Gastrocnemius medialis (tissue), 4 donors: ENCODE data around the gene OCSTAMP. TPM values are rescaled to one million over a fixed set of nuclear protein-coding genes. Genes with fewer than 3 reads are reported as not detected.
A peak's percentile ranks its signal among the peaks of the same experiment; 100 is the strongest.

ENCODE experiments used
- ATAC-seq, 2 donors: fragments of 150-250 bp; one replicate each; pipeline ENCODE4 v1.9.1; 2016
- DNase-seq, 2 donors: peaks; one replicate each; pipeline ENCODE4 v3.0.0-alpha.2; 2019
- H3K27ac ChIP-seq, 4 donors: fragments of 200-600 bp; sonication (generic); 1 replicate in 1 of 4; 2 replicates in 3 of 4; pipeline ENCODE4 v1.5.1; 2016 to 2018; ENCODE audit warnings: mild to moderate bottlenecking in 2 of 4, moderate library complexity in 1 of 4
- H3K27me3 ChIP-seq, 3 donors: fragments of 200-600 bp; sonication (generic) in 2 of 3; 1 replicate in 1 of 3; 2 replicates in 2 of 3; pipeline versions ENCODE4 v1.5.1 to v1.6.0; 2016 to 2019; ENCODE audit warnings: mild to moderate bottlenecking in 1 of 3, moderate library complexity in 1 of 3
- H3K36me3 ChIP-seq, 2 donors: fragments of 200-600 bp; sonication (generic) in 1 of 2; one replicate each; pipeline ENCODE4 v1.5.1; 2017 to 2018
- H3K4me1 ChIP-seq, 2 donors: fragments of 200-600 bp; sonication (generic) in 1 of 2; one replicate each; pipeline ENCODE4 v1.5.1; 2016 to 2017; ENCODE audit warnings: mild to moderate bottlenecking in 2 of 2
- H3K4me3 ChIP-seq, 4 donors: fragments of 200-600 bp; sonication (generic) in 3 of 4; 1 replicate in 1 of 4; 2 replicates in 3 of 4; pipeline ENCODE4 v1.5.1; 2016 to 2019; ENCODE audit warnings: mild to moderate bottlenecking in 2 of 4
- H3K9me3 ChIP-seq, 3 donors: fragments of 200-600 bp; sonication (generic) in 2 of 3; 1 replicate in 1 of 3; 2 replicates in 2 of 3; pipeline ENCODE4 v1.5.1; 2016 to 2019
- CTCF ChIP-seq, 5 experiments: fragments of 450-650 bp in 3 of 5; fragments of 200-600 bp in 2 of 5; sonication (generic) in 2 of 5; IDR thresholded peaks in 4 of 5; conservative IDR thresholded peaks in 1 of 5; 1 replicate in 4 of 5; 2 replicates in 1 of 5; pipeline ENCODE4 v1.5.1; 2016 to 2019; ENCODE audit warnings: antibody characterized with exemption in 5 of 5, mild to moderate bottlenecking in 3 of 5, moderate library complexity in 3 of 5
- POLR2A ChIP-seq, 2 donors: fragments of 450-650 bp; IDR thresholded peaks; one replicate each; pipeline ENCODE4 v1.6.1; 2017; ENCODE audit warnings: antibody characterized with exemption in 2 of 2, mild to moderate bottlenecking in 2 of 2, moderate library complexity in 2 of 2
- in situ Hi-C, 4 donors: fragments of 200-750 bp; cut with MboI; loops; one replicate each; pipeline versions ENCODE4 v1.15.0 to v1.8.0; 2017; ENCODE audit warnings: low sequenced_read_pairs in 4 of 4
- intact Hi-C: fragments of 100-400 bp; cut with DNase I; formaldehyde crosslinking; loops from one replicate; pipeline ENCODE4 v1.15.1; 2023; ENCODE audit warnings: low total_unique reads
- total RNA-seq, 4 donors: library from RNA; depleted of rRNA; stranded (reverse); fragments of >200 nt; gene quantifications; one replicate each; pipeline versions ENCODE4 v1.1.0 to v1.2.3, GENCODE V29; 2016

Gene OCSTAMP
- total RNA-seq, 4 donors from 2014 or later, result not detected

GRCh38 chr20:46563170-46563859 lies 12.9 kb upstream of the OCSTAMP start:
- intact Hi-C loops (no loop called here), in situ Hi-C loops (no loop called here)

DNA sequence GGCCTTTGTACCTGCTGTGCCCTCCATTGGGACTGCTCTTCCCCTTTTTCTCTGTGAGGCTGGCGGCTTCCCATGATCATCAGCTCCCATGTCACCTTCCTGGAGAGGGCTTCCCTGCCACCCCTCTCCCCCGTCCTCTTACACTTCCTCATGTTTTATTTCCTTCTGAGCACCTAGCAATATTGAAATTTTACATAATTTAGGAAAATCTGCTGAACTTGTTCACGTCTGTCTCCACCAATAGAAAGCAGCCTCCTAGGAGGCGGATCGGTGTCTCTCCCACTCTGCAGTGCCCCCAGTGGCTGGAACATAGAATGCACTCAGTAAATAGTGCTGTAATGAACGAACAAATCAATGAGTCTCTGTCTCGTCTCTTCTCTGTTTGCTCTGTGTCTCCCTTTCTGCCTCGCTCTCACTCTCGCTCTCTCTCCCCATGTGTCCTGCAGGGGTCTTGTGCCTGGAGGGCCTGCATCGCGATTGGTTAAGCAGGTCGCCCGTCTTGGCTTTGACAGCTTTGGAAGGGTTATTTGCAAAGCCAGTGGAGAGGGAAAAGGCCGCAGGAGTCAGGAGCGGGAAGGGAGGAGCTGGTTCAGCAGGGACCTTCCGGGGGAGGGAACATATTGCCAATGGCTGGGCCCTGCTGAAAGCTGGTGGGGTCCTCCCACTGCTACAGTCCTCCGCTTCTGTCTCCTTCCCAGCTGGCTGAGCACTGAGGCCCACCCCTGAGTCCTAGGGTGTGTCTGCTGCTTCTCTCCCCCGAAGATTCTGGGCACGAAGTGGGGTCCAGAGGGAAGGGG lies 12.1 kb upstream of the OCSTAMP start:
- Histone ChIP-seq H3K27ac (peak overlapping the region in 2 of 4 donors; percentile 29 to 36), H3K27me3 (no peaks in the 10 kb centered on the region), H3K4me1 (peaks cover 0 to 4% of the 10 kb centered on the region in 2 donors), H3K36me3 (no peaks in the 10 kb centered on the region), H3K9me3 (no peaks in the 10 kb centered on the region), H3K4me3 (peak overlapping the region in 3 of 4 donors; percentile 31 to 55 (median 37))
- TF ChIP-seq POLR2A (IDR thresholded peaks at IDR 0.05) (no peak), CTCF (IDR thresholded peaks at IDR 0.05 in 4 of 5, conservative IDR thresholded peaks at IDR 0.05 in 1 of 5) (peak; percentile 36 to 84 (median 71))
- ATAC-seq, result peak; percentile 85 to 93
- intact Hi-C loops (no loop called here), in situ Hi-C loops (no loop called here)
- peak; percentile 25 to 47 for DNase-seq

More at GRCh38 chr20:46563170-46563859, 12.9 kb upstream of the OCSTAMP start:
- no peaks in the 10 kb centered on the region for H3K36me3 ChIP-seq
- H3K9me3 ChIP-seq, result no peaks in the 10 kb centered on the region
- ATAC-seq, result no peak
- no peaks in the 10 kb centered on the region for H3K27me3 ChIP-seq
- TF ChIP-seq CTCF (IDR thresholded peaks at IDR 0.05 in 4 of 5, conservative IDR thresholded peaks at IDR 0.05 in 1 of 5), result no peak
- TF ChIP-seq POLR2A (IDR thresholded peaks at IDR 0.05), result no peak
- peak overlapping the region in 2 of 4 donors; percentile 37 to 55 for H3K4me3 ChIP-seq
- peaks cover 0 to 4% of the 10 kb centered on the region in 2 donors for H3K4me1 ChIP-seq
- DNase-seq, result no peak
- H3K27ac ChIP-seq, result peak overlapping the region in 1 of 4 donors; percentile 36

- Histone ChIP-seq H3K9me3 (no peaks in the 10 kb centered on the region), H3K36me3 (no peaks in the 10 kb centered on the region), H3K27me3 (no peaks in the 10 kb centered on the region), H3K4me3 (peak overlapping the region in 3 of 4 donors; percentile 31 to 55 (median 37)), H3K27ac (peak overlapping the region in 2 of 4 donors; percentile 29 to 36), H3K4me1 (peaks cover 0 to 4% of the 10 kb centered on the region in 2 donors)
- in situ Hi-C loops (no loop called here), intact Hi-C loops (no loop called here)
- TF ChIP-seq POLR2A (IDR thresholded peaks at IDR 0.05), result no peak
- TF ChIP-seq CTCF (IDR thresholded peaks at IDR 0.05 in 4 of 5, conservative IDR thresholded peaks at IDR 0.05 in 1 of 5), result no peak
- ATAC-seq (no peak), DNase-seq (no peak)
Measured at GRCh38 chr20:46562009-46562372, 11.5 kb upstream of the OCSTAMP start.

DNA sequence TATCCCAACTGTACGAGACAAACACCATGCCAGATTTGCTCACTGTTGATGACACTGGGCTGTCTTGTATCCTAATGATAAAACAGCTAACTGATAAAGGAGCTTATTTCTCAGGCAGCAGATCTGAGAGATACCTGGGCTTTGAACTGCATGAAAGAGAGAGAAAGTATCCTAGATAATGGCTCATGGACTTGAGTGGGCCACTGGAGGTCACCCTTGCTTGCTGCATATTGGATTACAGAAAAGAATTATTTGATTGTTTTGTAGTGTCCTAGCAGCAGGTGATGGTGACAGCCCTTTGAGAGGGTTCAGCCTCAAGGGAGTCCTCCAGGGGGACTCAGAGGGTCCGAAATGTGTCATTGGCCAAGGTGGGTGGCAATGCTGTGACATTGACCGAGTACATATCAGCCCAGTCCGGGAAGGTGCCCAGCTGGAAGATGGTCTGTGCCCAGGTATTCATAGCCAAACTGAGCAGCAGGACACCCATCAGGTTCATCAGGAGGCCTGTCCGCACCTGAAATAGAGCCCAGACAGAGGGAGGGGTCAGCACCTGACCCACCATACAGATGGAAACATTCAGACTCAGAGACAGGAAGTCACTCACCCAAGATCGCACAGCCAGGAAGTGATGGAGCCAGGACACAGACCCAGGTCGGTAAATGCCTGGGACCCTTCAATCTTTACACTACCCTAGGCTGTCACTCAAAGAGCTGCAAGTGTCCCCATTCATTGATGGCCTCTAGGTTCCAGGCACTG lies 9.4 kb upstream of the OCSTAMP start:
- DNase-seq (no peak), ATAC-seq (no peak)
- Histone ChIP-seq H3K36me3 (no peaks in the 10 kb centered on the region), H3K27me3 (no peaks in the 10 kb centered on the region), H3K27ac (no peak overlapping the region), H3K4me3 (no peak overlapping the region), H3K4me1 (peaks cover 0 to 4% of the 10 kb centered on the region in 2 donors), H3K9me3 (no peaks in the 10 kb centered on the region)
- intact Hi-C loops, result no loop called here
- TF ChIP-seq POLR2A (IDR thresholded peaks at IDR 0.05), result no peak
- TF ChIP-seq CTCF (IDR thresholded peaks at IDR 0.05 in 4 of 5, conservative IDR thresholded peaks at IDR 0.05 in 1 of 5), result no peak
- in situ Hi-C loops, result no loop called here
